Measurements from ENCODE around the gene RAB14.

DNA sequence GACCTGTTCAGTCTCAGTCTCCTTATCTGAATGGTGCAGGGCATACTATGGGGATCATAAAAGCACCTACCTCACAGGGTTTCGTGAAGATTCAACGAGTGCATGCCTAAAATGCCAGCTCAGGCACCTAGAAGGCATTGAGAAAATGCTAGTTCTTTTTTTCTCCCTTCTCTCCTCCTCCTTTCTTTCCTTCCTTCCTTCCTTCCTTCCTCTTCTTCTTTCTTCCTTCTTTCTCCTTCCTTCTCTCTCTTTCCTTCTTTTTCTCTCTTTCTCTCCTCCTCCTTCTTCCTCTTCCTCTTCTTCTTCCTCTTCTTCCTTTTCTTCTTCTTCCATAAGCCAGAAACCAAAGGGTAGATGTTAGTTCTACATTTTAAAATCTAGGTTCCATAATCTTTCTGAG, 12.3 kb upstream of the RAB14 start:
- TF ChIP-seq POLR2A (IDR thresholded peaks at IDR 0.05) (no peak), CTCF (IDR thresholded peaks at IDR 0.05) (no peak)

Data from body of pancreas (tissue), 4 donors.